GM12874 (cell line): ENCODE measurements around the gene CHDH.
A peak's percentile ranks its signal among the peaks of the same experiment; 100 is the strongest.

Experiments used
- TF ChIP-seq, protein P1 (sequence below): IDR thresholded peaks from 2 replicates; pipeline ENCODE4 v1.5.1; 2011; ENCODE audit warnings: low read depth, mild to moderate bottlenecking, control low read depth, low read length, moderate library complexity; ENCODE audit not compliant: insufficient read depth

Gene CHDH

DNA sequence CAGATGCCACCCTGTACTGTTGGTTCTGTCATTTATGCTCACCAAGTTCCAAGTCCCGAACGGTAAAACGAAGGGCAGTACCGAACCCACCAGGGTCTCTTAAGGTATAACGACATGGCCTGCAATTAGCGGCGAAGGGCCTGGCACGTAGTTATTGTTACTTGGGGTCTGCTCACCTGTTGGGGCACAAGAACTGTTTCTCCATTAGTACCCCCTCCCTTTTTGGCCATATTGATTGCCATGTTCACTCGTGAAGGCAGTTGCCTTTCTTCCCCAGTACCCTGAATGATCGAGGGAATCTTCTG lies 584 bp upstream of the CHDH start:
- TF ChIP-seq, protein P1, sequence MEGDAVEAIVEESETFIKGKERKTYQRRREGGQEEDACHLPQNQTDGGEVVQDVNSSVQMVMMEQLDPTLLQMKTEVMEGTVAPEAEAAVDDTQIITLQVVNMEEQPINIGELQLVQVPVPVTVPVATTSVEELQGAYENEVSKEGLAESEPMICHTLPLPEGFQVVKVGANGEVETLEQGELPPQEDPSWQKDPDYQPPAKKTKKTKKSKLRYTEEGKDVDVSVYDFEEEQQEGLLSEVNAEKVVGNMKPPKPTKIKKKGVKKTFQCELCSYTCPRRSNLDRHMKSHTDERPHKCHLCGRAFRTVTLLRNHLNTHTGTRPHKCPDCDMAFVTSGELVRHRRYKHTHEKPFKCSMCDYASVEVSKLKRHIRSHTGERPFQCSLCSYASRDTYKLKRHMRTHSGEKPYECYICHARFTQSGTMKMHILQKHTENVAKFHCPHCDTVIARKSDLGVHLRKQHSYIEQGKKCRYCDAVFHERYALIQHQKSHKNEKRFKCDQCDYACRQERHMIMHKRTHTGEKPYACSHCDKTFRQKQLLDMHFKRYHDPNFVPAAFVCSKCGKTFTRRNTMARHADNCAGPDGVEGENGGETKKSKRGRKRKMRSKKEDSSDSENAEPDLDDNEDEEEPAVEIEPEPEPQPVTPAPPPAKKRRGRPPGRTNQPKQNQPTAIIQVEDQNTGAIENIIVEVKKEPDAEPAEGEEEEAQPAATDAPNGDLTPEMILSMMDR: no peak

DNA sequence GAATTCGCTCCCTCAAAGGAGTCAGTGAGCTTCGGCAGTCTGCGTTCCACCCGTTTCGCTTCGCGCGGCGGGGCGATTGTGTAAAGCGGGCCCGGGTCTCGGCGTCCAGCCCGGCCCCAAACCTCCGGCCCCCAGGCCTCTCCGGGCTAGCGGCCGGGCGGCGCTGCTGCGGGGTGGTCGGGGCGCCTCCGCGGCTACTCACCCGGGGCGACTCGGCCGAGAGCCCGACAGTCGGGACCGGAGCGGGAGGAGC lies 412 bp downstream of the CHDH start:
- TF ChIP-seq, protein P1: no peak

DNA sequence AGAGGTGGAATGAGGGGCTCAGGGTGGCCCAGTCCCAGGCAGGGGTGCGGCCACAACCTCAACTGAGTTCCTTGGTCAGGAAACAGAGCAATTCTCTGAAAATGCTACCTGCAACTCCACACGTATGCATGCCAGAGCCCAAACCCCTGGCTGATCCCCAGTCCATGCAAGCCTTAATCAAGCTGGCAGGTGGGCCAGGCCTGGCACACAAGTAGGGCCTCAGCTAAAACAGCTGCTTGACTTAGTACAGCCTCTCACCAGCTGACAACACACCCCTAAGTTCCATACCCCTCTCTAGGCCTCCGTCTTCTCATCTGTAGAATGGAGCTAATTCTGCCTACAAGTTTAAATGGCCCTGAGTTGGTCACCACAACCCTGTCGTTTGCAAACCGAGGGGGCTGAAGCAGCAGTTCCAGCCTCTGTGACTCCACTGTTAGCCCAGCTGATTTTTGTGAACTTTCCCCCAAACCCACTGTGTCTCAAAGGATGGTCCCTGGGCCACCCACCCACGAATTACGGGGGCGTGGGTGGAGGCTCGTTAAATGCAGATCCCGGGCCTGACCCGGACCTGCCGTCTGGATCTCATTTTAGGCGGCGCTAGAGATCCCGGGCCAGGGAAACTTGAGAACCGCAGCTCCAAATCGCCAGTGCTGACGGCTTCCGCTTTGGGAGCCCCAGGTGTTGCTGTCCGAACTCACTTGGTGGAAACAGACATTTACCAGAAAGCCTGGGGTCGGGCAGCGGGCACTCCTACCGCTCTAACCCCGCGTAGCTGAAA lies 927 bp downstream of the CHDH start:
- TF ChIP-seq, protein P1: peak; percentile 43

DNA sequence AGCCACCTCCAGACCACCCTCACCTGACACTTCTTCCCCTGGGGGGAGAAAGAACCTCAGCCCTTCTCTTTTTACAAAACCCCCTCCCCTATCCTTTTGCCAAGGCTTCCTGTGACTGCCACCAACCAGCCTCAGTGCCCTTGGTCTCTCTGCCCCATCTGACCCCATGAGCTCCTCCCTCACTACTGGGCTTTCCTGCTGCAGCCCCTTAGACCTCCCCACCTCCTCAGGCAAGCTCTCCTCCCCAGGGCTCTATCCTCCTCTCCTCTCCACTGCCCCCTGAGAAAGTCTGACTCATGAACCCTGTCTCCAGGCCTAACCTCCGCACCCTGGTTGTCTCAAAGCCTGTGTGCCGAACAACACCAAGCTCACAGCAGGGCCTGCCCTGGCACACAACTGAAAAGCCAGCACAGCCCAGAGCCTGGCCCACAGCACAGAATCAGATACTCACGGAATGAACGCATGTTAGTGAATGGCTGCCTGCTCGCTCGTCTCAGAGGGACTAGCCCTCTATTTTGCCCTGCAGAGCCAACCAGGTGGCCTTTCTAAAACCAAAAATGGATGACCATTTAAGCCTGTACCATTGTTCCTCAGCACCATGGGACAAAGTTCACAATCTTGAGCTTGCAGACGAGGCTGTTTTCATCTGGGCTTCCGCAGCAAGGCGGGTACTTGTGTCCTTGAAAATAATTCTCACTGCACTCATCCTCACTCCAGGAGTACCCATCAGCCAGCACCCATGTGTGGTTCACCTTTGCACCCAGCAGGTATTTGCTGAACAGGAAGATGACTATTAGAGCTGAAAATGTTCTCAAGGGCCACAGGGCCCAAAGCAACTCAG lies 1.7 kb downstream of the CHDH start:
- TF ChIP-seq, protein P1: no peak

DNA sequence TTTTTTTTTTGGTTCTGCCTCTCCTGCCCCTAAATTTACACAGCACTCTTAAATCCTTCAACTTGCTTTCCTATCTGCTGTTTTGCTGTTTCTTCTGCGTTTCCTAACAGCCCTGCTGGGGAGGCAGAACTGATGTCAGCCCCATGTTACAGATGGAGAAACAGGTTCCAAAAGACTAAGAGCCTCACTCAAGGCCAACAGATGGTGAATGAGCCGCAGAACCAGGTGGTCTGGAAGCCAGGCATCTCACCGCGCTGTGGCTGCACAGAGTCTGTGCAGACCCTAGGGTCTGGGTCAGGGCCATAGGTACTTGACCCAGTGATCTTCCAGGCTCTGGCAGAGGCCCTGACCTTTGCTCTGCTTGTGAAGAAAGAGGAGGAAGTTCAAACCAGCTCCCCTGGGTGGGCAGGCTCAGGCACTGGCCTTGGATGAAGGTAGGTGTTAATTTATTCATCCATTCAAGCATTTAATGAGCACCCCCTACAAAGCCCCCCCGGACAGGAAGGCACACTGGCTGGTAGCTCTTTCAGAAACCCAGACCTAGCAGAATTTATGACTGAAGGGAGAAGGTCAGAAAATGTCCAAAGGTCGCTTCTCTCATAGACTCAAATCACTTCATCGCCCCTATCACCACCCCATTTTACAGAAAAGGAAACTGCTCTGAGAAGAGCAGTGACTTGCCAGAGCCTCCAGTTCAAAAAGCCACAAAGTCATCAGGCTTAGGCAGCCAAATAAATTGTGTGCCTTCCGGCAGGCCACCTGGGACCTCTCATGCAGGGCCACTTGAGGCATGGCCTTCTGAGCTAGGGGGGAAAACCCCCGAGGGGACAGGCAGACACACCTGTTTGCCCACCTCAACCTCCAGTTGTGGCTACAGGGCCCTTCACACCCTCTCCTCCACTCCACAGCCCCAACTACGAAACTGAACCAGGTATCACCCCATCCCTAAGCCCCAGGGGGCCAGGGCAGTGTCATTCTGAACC lies 2.7 kb downstream of the CHDH start:
- TF ChIP-seq, protein P1: no peak

DNA sequence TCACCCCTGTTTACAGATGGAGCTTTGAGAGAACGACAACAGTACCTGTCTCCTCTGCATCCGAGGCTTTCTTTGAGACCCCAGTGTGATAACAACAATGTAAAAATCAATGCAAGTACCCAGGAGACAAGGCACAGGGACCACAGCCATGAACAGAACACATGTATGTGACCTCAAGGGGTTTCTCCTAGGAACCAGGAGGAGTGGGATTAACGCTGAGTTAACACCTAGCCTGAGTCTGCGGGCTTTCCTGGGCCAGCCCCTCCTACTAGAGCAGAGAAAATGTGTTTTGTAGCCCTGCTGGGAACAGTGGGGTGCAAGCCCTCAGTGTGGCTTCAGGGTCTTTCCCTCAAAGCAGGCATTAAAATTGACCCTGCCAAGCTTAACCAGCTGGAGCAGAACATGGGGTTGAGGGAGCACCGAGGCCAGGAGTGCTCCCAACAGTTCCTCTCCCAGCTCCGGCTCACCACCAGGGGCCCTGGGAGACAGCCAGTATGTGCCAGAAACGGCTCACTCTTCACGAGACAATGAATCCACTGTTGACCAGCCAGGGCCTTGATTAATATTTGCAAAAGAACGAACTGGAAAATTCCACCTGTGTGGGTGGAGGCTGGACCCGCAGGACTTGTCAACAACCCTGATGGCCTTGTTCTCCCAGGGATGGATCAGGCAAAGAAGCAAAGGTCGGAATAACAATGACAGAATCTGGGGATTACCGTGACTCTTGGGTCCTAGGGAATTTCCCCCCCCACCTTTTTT lies 3.6 kb downstream of the CHDH start:
- TF ChIP-seq, protein P1: 0 out of 2 replicates have a peak, but pooled peaks have one; percentile 20
